Esophagus squamous epithelium (tissue), 5 donors: Measurements from ENCODE around the gene SPRY2. TPM values are rescaled to one million over a fixed set of nuclear protein-coding genes. Genes with fewer than 3 reads are reported as not detected.

Experiments
- DNase-seq: peaks from one replicate; lab custom pipeline; 2025; lab: John Stamatoyannopoulos, UW
- H3K27ac ChIP-seq, 4 donors: fragments of 200-600 bp; sonication (generic); one replicate each; pipeline ENCODE4 v1.5.1; 2016 to 2019; ENCODE audit warnings: mild to moderate bottlenecking in 1 of 4
- H3K27me3 ChIP-seq, 4 donors: fragments of 200-600 bp; sonication (generic); 1 replicate in 3 of 4; 2 replicates in 1 of 4; pipeline versions ENCODE4 v1.5.1 to v1.6.0; 2017 to 2021; ENCODE audit warnings: antibody characterized with exemption in 1 of 4
- H3K36me3 ChIP-seq, 3 donors: fragments of 200-600 bp; sonication (generic); one replicate each; pipeline ENCODE4 v1.5.1; 2016 to 2019
- H3K4me1 ChIP-seq, 3 donors: fragments of 200-600 bp; sonication (generic); one replicate each; pipeline ENCODE4 v1.5.1; 2017 to 2019
- H3K4me3 ChIP-seq, 4 donors: fragments of 200-600 bp; sonication (generic); 1 replicate in 3 of 4; 2 replicates in 1 of 4; pipeline ENCODE4 v1.5.1; 2016 to 2019; ENCODE audit warnings: mild to moderate bottlenecking in 2 of 4, moderate library complexity in 1 of 4
- H3K9me3 ChIP-seq, 3 donors: fragments of 200-600 bp; sonication (generic); one replicate each; pipeline ENCODE4 v1.5.1; 2016 to 2019
- POLR2A ChIP-seq, 4 donors: fragments of 450-650 bp; IDR thresholded peaks; one replicate each; pipeline ENCODE4 v1.6.1; 2017; ENCODE audit warnings: antibody characterized with exemption in 4 of 4, mild to moderate bottlenecking in 4 of 4, moderate library complexity in 3 of 4
- WGBS, 2 donors: methylation state at CpG; one replicate each; pipeline ENCODE4 v1.1.5; 2018; 5-methylcytosine and 5-hydroxymethylcytosine counted together
- intact Hi-C: fragments of 100-400 bp; cut with DNase I; formaldehyde crosslinking; loops from one replicate; pipeline ENCODE4 v1.15.0; 2022
- total RNA-seq, 4 donors: library from RNA; depleted of rRNA; stranded (reverse); fragments of >200 nt; gene quantifications; one replicate each; pipeline ENCODE4 v1.1.0, GENCODE V29; 2016
- TF ChIP-seq, protein P1 (sequence below), 6 experiments: fragments of 450-650 bp in 4 of 6; fragments of 200-600 bp in 2 of 6; sonication (generic) in 2 of 6; IDR thresholded peaks; one replicate each; pipeline ENCODE4 v1.5.1; 2016 to 2019; ENCODE audit warnings: antibody characterized with exemption in 6 of 6, mild to moderate bottlenecking in 4 of 6, moderate library complexity in 4 of 6
- donor health status: DM: yes; HTN: yes; CAD: no.

Gene SPRY2
- total RNA-seq, 4 donors from 2014 or later = 4.5 to 29.0 (median 16.5) TPM

DNA sequence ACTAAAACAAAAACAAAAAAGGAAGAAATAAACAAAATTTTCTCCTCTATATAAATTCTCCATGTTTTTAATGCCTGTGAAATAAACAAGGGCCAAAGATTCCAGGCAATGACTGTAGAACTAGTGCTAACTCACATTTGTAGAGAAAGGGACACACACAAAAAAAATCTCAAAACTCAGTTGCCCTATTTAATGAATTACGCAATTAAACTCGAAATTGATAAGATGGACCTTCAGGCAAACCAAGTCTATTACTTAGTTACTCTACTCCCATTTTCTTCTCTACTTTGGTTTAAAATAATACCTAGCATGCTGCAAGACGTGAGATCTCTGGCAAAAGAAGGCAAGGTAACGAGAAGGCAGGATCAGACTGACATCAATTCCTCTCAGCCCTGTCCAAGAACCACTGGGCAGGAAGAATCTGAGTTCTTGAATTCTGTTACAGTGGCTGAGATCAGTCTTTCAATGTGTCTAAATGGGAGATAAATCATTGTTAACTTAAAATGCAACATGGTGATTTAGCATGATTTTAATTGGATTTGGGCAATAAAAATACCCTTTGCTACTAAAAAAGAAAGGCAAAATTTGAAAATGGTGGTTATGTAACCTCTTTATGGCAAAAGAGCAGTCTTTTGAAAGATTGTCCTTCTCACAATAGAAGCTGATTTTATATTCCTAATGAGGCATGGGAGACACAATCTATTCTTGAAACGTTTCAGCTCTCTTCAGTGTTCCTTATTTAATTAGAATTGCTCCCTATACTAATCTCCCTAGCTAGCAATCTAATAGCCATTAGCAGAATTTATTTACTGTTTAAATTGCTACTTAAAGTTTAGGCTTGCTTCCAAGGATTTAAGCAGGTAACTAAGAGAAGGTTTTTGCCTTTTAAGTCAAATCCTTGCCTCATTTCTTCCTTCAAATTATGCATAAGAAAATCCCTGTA, 25.9 kb downstream of the SPRY2 start:
- H3K27me3 ChIP-seq = no peaks in the 10 kb centered on the region
- no peak overlapping the region for H3K4me3 ChIP-seq
- intact Hi-C loops = no loop called here
- H3K36me3 ChIP-seq = no peaks in the 10 kb centered on the region
- no peaks in the 10 kb centered on the region for H3K4me1 ChIP-seq
- no peak for TF ChIP-seq POLR2A (IDR thresholded peaks at IDR 0.05)
- TF ChIP-seq, protein P1, sequence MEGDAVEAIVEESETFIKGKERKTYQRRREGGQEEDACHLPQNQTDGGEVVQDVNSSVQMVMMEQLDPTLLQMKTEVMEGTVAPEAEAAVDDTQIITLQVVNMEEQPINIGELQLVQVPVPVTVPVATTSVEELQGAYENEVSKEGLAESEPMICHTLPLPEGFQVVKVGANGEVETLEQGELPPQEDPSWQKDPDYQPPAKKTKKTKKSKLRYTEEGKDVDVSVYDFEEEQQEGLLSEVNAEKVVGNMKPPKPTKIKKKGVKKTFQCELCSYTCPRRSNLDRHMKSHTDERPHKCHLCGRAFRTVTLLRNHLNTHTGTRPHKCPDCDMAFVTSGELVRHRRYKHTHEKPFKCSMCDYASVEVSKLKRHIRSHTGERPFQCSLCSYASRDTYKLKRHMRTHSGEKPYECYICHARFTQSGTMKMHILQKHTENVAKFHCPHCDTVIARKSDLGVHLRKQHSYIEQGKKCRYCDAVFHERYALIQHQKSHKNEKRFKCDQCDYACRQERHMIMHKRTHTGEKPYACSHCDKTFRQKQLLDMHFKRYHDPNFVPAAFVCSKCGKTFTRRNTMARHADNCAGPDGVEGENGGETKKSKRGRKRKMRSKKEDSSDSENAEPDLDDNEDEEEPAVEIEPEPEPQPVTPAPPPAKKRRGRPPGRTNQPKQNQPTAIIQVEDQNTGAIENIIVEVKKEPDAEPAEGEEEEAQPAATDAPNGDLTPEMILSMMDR (IDR thresholded peaks at IDR 0.05) = no peak
- no peaks in the 10 kb centered on the region for H3K9me3 ChIP-seq
- no peak overlapping the region for H3K27ac ChIP-seq
- 69 to 73% methylated on average over 5 of the region's 5 CpGs for WGBS, 2 donors
- DNase-seq = no peak

DNA sequence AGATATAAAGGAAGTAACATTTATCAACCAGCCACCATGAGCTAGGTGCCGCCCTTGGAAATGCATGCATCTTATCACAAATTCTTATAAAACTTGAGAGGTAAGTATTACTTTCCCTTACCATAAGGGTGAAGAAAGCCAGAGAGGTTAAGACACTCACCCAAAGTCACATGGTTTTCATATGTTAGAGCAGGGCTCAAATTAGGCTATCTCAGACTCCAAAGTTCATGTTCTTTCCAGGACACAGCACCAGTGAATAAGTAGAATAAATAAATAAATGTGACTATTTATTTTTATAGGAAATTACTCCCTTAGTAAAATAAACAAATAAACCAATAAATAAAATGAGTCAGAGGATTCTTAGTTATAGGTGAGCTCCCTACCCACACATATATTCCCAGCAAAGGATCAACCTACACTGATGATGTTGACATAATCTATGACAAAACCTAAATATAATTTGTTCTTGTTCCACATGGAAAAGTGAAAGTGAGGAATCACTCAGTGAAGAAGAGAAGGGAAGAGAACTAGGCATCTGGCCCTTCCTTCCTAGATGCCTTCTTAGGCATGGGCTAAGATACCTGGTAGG, 27.2 kb downstream of the SPRY2 start:
- 90 to 100% methylated on average over 1 of the region's 1 CpG for WGBS, 2 donors
- intact Hi-C loops = no loop called here
- no peak for TF ChIP-seq POLR2A (IDR thresholded peaks at IDR 0.05)
- TF ChIP-seq, protein P1 (IDR thresholded peaks at IDR 0.05) = no peak
- Histone ChIP-seq H3K9me3 (no peaks in the 10 kb centered on the region), H3K27ac (no peak overlapping the region), H3K27me3 (no peaks in the 10 kb centered on the region), H3K36me3 (no peaks in the 10 kb centered on the region), H3K4me1 (no peaks in the 10 kb centered on the region), H3K4me3 (no peak overlapping the region)
- no peak for DNase-seq

DNA sequence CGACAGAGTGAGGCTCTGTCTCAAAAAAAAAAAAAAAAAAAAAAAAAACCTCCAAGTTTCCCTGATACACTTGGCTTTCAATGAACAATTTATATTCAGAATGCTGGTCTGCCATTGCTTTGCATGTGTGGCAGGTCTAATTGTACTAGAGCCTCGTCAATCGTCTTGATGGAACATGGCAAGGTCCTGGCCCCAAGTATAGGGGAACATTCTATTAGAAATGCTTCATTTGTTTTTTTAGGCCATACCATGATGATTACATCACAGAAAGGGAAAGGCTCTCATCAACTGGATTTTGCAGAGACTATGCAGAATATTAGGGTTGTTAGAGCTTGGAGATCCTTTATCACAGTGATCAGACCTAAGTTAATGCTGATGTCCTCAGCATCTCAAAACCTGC, 28.0 kb downstream of the SPRY2 start:
- no peak for DNase-seq
- no peaks in the 10 kb centered on the region for H3K9me3 ChIP-seq
- no peaks in the 10 kb centered on the region for H3K27me3 ChIP-seq
- no peak overlapping the region for H3K4me3 ChIP-seq
- H3K27ac ChIP-seq = no peak overlapping the region
- TF ChIP-seq, protein P1 (IDR thresholded peaks at IDR 0.05) = no peak
- no peak for TF ChIP-seq POLR2A (IDR thresholded peaks at IDR 0.05)
- H3K36me3 ChIP-seq = no peaks in the 10 kb centered on the region
- WGBS, 2 donors = 80 to 85% methylated on average over 2 to 3 of the region's 3 CpGs
- intact Hi-C loops = no loop called here
- H3K4me1 ChIP-seq = no peaks in the 10 kb centered on the region

DNA sequence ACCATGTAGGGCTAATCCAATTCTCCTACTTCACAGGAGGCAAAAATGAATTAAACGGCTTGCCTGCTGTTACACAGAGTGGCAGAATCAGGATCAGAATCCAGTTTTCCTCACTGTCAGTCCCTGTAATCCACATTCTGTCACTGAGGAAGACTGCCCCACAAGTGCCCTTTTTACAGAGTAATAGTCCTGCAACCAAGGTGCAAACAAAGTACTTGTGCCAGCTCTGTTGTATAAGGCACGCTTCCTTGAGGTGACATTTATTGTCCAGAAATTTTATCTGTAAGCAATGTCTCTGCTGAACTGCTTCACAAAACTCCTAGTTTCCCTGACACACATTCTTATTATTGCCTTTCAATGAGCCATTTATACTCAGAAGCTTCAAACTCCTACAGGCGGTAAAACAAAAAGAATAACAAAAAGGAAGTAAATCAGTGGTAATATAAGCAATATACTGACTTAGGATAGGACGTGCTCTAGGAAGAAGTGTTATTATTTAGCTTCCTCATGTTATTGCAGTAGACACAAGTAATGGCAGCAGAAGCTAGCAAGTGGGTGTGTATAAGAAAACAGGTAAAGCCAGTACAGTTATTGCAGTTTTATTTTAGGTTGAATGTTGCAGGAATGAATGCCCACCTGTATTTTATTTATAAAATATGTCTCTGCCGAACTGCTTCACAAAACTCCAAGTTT, 28.8 kb downstream of the SPRY2 start:
- no peak for TF ChIP-seq POLR2A (IDR thresholded peaks at IDR 0.05)
- TF ChIP-seq, protein P1 (IDR thresholded peaks at IDR 0.05) = no peak
- no peaks in the 10 kb centered on the region for H3K36me3 ChIP-seq
- DNase-seq = no peak
- no peak overlapping the region for H3K27ac ChIP-seq
- H3K9me3 ChIP-seq = no peaks in the 10 kb centered on the region
- intact Hi-C loops = no loop called here
- no peaks in the 10 kb centered on the region for H3K4me1 ChIP-seq
- no peak overlapping the region for H3K4me3 ChIP-seq
- no peaks in the 10 kb centered on the region for H3K27me3 ChIP-seq
- WGBS, 2 donors = 73 to 81% methylated on average over 5 of the region's 5 CpGs
